Osteocyte (in vitro differentiated cells): ENCODE measurements around the gene SYK. TPM values are rescaled to one million over a fixed set of nuclear protein-coding genes. Genes with fewer than 3 reads are reported as not detected.

Source experiments
- DNase-seq: peaks from one replicate; pipeline ENCODE4 v3.0.0; 2021; ENCODE audit warnings: mixed read lengths; ENCODE audit not compliant: unreplicated experiment; ENCODE audit errors: extremely low spot score
- H3K27ac Mint-ChIP-seq: one replicate; pipeline ENCODE4 v1.8.0; 2021; ENCODE audit warnings: mild to moderate bottlenecking, mixed read lengths; ENCODE audit not compliant: unreplicated experiment
- H3K27me3 Mint-ChIP-seq: one replicate; pipeline ENCODE4 v1.8.0; 2021; ENCODE audit warnings: mixed read lengths; ENCODE audit not compliant: unreplicated experiment
- H3K36me3 Mint-ChIP-seq: one replicate; pipeline ENCODE4 v1.8.0; 2021; ENCODE audit warnings: mixed read lengths; ENCODE audit not compliant: unreplicated experiment
- H3K4me1 Mint-ChIP-seq: one replicate; pipeline ENCODE4 v1.8.0; 2021; ENCODE audit warnings: mixed read lengths; ENCODE audit not compliant: unreplicated experiment
- H3K4me3 Mint-ChIP-seq: one replicate; pipeline ENCODE4 v1.8.0; 2021; ENCODE audit warnings: mild to moderate bottlenecking, moderate library complexity, mixed read lengths; ENCODE audit not compliant: unreplicated experiment
- H3K9me3 Mint-ChIP-seq: one replicate; pipeline ENCODE4 v1.8.0; 2021; ENCODE audit warnings: mixed read lengths; ENCODE audit not compliant: unreplicated experiment
- total RNA-seq: library from RNA; stranded (reverse); gene quantifications from 2 replicates; pipeline ENCODE4 v1.2.1, GENCODE V29; 2021
- TF ChIP-seq, protein P1 (sequence below): fragments of 200-600 bp; sonication (generic); IDR thresholded peaks from 2 replicates; pipeline ENCODE4 v1.5.0; 2021; ENCODE audit warnings: antibody characterized with exemption, mild to moderate bottlenecking, moderate library complexity

The SYK gene
- total RNA-seq, 1 donor from 2014 or later: not detected

DNA sequence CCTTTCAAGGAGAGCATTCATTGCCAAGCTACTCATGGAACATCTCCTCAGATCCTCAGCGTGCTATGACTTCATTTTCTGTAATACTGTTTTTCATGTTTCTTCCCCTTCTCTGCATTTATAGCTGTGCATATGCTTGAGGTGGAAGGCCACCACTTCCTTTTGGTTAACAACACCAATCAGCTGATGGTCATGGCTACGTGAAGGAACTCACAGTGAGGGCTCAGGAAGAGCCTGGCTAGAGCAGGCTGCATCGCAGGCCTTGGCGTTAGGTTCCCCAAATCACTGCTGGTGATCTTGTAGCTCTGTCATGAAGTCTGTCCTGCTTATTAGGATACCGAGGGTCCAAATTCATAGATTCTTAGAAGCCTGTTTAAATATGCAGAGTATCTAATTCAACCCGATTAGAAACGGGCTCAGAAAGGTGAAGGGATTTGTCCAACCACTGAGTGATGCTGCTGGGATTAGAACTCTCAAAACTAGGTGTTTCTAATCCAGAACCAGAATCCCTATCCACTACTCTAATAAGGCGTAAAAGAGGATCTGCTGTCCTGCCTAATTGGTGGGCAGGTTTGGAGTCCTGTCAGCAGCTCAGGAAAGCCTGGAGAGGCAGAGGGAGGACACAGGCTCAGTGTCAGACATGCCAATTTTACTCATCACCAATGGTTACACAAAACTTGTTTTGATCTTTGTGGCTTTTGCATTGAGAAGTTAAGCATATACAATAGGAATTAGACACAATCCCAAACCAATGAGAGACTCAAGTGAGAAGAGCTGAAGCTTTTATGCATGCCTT, 7.5 kb downstream of the SYK start:
- Mint-ChIP-seq H3K27ac (no peak overlapping the region), H3K4me3 (no peak overlapping the region), H3K4me1 (peaks cover 3% of the 10 kb centered on the region), H3K36me3 (no peaks in the 10 kb centered on the region), H3K27me3 (peaks cover 44% of the 10 kb centered on the region), H3K9me3 (no peaks in the 10 kb centered on the region)
- no peak for DNase-seq
- TF ChIP-seq, protein P1, sequence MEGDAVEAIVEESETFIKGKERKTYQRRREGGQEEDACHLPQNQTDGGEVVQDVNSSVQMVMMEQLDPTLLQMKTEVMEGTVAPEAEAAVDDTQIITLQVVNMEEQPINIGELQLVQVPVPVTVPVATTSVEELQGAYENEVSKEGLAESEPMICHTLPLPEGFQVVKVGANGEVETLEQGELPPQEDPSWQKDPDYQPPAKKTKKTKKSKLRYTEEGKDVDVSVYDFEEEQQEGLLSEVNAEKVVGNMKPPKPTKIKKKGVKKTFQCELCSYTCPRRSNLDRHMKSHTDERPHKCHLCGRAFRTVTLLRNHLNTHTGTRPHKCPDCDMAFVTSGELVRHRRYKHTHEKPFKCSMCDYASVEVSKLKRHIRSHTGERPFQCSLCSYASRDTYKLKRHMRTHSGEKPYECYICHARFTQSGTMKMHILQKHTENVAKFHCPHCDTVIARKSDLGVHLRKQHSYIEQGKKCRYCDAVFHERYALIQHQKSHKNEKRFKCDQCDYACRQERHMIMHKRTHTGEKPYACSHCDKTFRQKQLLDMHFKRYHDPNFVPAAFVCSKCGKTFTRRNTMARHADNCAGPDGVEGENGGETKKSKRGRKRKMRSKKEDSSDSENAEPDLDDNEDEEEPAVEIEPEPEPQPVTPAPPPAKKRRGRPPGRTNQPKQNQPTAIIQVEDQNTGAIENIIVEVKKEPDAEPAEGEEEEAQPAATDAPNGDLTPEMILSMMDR: no peak

DNA sequence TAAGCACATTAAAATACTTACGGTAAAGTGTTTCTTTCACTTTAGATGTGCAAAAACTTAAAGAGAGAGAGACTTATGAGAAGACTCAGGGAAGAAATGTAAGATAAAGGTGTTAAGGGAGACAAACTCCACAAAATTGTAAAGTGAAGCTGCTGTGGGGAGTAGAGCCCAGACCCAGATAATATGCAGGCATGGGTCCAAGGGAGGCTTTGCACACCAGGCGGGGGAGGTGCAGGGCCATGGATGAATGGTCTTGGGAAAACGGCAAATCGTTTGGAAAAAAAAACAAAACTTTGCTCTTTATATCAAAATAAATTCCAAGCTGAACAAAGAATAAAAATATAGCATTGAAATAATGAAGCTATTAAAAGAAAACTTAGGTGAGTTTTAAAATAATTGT, 9.1 kb downstream of the SYK start:
- TF ChIP-seq, protein P1: no peak
- H3K9me3 Mint-ChIP-seq: no peaks in the 10 kb centered on the region
- no peak overlapping the region for H3K27ac Mint-ChIP-seq
- H3K4me3 Mint-ChIP-seq: no peak overlapping the region
- DNase-seq: no peak
- peaks cover 3% of the 10 kb centered on the region for H3K4me1 Mint-ChIP-seq
- H3K27me3 Mint-ChIP-seq: peaks cover 32% of the 10 kb centered on the region
- H3K36me3 Mint-ChIP-seq: no peaks in the 10 kb centered on the region

DNA sequence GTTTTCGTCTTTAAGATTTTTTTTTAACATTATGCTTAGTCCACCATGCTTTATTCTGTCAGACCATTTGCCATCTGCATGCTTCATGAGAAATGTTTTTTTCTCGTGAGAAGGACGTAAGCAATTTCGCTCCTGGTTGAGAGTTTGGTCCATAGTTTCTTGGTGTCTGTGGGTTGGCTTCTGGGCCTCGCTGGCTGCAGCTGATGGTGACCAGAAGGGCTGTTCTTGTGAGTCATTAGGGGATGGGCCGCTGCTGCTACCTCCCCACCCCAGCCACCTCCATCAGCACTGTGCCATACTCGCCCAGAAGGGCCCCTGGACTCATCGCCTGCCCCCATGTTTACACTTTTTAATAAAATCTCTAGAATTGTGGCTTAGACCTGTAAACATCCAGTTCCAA, 11.4 kb downstream of the SYK start:
- Mint-ChIP-seq H3K27ac (no peak overlapping the region), H3K4me1 (peaks cover 3% of the 10 kb centered on the region), H3K4me3 (no peak overlapping the region), H3K9me3 (no peaks in the 10 kb centered on the region), H3K36me3 (no peaks in the 10 kb centered on the region), H3K27me3 (peaks cover 20% of the 10 kb centered on the region)
- DNase-seq: no peak
- TF ChIP-seq, protein P1: no peak

DNA sequence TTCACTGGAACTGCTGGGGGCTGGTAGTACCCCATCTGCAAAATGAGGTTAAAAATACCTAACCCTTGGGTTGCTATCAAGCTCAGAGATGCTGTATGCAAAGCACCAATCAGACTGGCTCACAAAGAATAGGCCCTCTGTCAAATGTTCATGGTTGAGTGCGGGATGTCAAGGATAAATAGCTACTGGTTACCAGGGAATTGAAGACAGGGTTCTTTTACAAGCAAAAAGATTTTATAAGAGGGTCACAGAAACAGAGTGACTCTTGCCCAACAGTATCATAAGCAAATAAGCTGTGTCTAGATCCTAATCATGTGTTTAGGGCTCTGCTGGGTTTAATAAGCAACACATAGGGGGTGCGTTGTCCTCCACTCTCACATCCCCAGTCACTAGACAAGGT, 11.9 kb downstream of the SYK start:
- no peaks in the 10 kb centered on the region for H3K36me3 Mint-ChIP-seq
- DNase-seq: no peak
- H3K4me3 Mint-ChIP-seq: no peak overlapping the region
- peaks cover 3% of the 10 kb centered on the region for H3K4me1 Mint-ChIP-seq
- H3K9me3 Mint-ChIP-seq: no peaks in the 10 kb centered on the region
- peaks cover 18% of the 10 kb centered on the region for H3K27me3 Mint-ChIP-seq
- no peak overlapping the region for H3K27ac Mint-ChIP-seq
- TF ChIP-seq, protein P1: no peak

DNA sequence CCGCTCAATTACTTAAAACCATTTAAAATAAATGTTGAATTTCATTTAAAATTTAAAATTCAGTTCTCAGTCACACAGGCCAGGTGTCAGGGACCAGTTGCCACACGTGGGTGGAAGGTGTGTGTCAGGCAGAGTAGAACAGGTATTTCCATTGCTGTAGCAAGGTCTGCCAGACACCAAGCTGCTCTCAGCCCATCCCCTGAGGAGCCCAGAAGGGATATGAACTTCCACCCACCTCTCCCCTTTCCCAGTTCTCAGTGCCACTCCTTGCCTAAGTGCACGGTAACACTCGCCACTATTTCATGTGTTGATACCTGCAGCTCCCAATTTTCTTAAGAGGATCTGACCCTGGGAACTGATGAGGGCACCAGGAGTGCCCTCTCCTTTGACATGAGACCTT, 12.7 kb downstream of the SYK start:
- DNase-seq: no peak
- Mint-ChIP-seq H3K9me3 (no peaks in the 10 kb centered on the region), H3K36me3 (no peaks in the 10 kb centered on the region), H3K4me1 (peaks cover 3% of the 10 kb centered on the region), H3K27me3 (peaks cover 15% of the 10 kb centered on the region), H3K4me3 (no peak overlapping the region), H3K27ac (no peak overlapping the region)
- TF ChIP-seq, protein P1: no peak
